Activated CD8-positive, alpha-beta memory T cell treated with anti-CD3 and anti-CD28 coated beads, Interleukin-2, amount 50 U/mL, for 1 hour (primary cell): ENCODE data around the gene SAXO2.
"Not testable (repeated sequence)": the region's sequence is repeated elsewhere in the genome, so short reads cannot be mapped to it uniquely, and the experiment has no call there.

Experiments used
- DNase-seq: peaks from one replicate; pipeline ENCODE4 v3.0.0-alpha.2; 2020; ENCODE audit errors: extremely low read depth

The SAXO2 gene

GRCh38 chr15:82313951-82314768 is 51.5 kb downstream of the SAXO2 start:
- DNase-seq = not testable (repeated sequence)

GRCh38 chr15:82314769-82315518 is 52.3 kb downstream of the SAXO2 start:
- DNase-seq = no peak

DNA sequence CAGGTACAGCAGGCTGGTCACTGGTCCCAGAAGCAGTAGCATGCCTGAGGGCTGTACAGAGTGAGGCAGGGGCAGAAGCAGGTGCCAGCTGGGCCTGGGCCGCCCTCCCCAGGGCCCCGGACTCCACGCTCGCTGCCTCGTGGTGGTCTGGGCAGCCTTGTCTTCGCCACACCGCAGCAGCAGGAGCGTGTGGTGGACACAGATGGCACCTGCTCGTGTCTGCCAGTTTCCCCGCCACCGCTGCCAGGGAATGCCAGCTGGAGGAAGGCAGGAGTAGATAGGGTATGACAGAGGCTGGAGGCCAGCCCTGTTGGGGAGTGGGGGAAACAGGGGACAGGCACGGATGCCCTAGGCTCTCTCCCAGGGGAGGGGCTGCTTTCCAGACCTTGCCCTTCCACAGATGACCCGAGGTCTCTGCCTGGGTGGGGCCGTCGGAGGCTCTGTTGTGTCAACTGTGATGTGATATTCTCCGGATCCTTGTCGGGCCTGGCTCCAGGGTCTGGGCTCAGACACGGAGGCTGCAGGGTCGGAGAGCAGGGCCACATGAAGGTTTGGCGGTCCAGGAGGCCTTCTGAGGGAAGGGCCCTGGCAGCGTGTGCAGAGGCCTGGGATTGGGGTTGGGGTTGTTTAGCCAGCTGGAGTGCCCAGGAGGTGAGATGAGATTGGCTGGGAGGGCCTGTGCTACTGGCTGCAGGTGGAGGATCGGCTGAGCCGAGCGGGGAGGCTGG is 53.1 kb downstream of the SAXO2 start:
- no peak for DNase-seq

GRCh38 chr15:82316247-82317090 is 53.9 kb downstream of the SAXO2 start:
- not testable (repeated sequence) for DNase-seq

- DNase-seq = no peak
Observed at GRCh38 chr15:82317091-82317489, 54.5 kb downstream of the SAXO2 start.

DNA sequence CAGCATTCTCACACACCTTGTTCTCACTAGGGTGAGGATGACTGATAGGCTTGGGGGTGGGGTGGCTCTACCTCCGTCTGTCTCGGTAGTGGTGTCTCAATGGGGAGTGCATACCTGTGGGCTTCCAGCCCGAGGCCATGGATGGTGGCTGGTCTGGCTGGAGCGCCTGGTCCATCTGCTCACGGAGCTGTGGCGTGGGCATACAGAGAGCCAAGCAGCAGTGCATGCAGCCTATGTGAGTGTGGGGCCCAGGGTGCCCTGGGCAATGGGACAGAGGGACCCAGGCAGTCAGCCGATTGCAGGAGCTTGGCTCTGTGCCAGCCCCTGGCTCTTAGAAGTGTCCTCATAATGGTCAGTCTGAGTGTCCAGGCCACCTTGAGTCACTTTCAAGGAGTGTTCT is 54.9 kb downstream of the SAXO2 start:
- not testable (repeated sequence) for DNase-seq

DNA sequence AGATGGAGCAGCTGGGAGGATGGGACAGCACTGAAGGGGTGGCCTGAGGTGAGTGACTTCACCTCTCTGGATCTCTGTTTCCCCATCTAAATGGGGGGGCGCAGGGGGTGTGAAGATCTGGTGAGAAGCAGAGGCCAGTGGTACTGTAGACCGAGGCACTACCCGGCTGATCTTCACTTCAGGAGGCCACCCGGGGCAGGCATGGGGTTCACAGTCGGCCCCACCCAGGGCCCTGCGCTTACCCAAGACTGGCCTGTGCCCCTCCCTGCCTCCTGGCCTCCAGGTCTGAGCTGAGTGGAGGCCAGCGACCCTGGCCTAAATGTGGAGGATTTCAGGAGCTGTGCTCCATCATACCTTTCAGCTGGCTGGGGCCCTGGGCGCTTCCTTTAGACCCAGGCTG is 55.7 kb downstream of the SAXO2 start:
- not testable (repeated sequence) for DNase-seq

- DNase-seq = not testable (repeated sequence)
Observed at GRCh38 chr15:82319522-82320278, 57.1 kb downstream of the SAXO2 start.

DNA sequence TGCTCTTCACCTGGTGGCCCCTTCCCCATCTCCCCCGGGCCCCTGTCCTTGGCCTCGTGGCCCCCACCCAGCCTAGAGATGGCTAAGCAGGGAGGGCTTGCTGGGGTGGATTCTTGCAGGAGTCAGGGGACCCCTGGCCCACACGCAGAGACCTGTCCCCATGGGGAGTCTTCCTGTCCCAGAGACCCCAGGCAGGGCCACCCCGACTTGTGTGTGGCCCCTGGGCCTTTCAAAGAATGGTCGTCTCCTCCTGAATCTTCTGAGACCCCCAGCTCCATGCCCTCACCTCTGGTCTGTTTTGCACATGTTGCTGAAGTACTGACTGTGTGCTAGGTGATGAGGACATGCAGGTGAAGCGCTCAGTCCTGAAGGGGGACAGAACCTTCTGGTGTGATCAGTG is 58.2 kb downstream of the SAXO2 start:
- not testable (repeated sequence) for DNase-seq

GRCh38 chr15:82322488-82322887 is 59.9 kb downstream of the SAXO2 start:
- DNase-seq = not testable (repeated sequence)

DNA sequence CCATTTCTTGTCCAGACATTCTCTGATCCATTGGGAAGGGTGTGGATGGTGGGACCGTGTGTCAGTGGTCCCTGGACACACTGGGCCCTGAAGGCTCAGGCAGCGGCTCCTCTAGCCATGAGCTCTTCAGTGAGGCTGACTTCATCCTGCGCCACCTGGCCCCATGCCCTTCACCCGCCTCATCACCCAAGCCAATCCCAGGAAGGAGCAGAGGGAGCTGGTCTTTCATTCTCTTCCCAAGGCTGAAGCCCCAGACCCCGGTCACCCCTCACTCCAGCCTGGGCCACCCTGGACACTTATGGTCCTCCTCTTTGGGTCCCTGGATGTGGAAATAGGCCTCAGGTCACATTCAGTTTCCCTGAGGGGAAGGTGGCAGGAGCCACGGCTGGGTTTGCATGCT is 62.2 kb downstream of the SAXO2 start:
- DNase-seq = not testable (repeated sequence)

DNA sequence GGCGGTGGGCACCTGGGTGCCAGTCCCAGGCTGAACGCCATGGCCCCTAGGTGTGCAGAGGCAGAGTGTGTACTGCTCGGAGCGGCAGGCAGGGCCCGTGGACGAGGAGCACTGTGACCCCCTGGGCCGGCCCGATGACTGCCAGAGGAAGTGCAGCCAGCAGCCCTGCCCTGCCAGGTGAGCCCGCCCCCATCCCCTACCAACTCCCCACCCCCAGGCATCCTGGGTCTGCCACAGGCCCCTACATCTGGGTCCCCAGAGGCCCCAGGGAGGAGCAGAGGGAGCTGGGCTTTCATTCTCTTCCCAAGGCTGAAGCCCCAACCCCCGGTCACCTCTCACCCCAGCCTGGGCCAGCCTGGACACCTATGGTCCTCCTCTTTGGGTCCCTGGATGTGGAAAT is 63.0 kb downstream of the SAXO2 start:
- not testable (repeated sequence) for DNase-seq

GRCh38 chr15:82326896-82327295 is 64.3 kb downstream of the SAXO2 start:
- DNase-seq = not testable (repeated sequence)

GRCh38 chr15:82327372-82327771 is 64.8 kb downstream of the SAXO2 start:
- DNase-seq = not testable (repeated sequence)

GRCh38 chr15:82329039-82329438 is 66.4 kb downstream of the SAXO2 start:
- DNase-seq = not testable (repeated sequence)

GRCh38 chr15:82330921-82331320 is 68.3 kb downstream of the SAXO2 start:
- DNase-seq = not testable (repeated sequence)

DNA sequence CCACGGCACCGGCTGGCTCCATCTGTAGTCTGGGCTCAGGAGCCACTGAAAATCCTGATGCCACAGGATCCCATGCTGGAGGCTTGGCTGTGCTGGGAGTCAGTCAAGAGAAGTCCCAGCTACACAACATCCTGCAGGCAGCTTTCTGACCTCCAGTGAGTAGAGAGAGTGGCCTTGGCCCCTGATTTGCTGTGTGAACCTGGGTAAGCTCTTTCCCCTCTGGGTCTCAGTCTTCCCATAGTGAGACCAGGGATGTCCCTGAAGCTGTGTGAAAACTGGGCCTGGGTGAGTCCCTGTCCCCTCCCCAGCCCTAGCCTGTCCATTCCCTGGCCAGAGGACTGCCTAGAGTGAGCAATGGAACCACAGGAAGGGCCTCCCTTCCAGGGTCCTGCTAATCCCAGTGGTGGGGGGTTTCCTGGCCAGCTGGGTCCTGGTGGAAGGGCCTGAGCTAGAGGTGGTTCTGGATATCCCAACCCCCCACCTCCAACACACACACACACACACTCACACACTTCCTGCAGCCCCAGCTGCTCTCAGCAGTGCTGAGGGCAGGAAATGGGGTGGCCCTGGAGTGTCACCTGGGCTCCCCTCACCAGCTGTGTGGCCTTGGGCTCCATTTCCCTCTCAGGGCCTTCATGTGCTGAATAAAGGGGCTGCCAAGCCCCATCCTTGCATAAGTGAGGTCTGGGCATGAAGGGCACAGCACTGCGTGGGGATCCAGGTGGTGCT is 69.1 kb downstream of the SAXO2 start:
- DNase-seq = not testable (repeated sequence)

GRCh38 chr15:82332711-82333602 is 70.3 kb downstream of the SAXO2 start:
- DNase-seq = not testable (repeated sequence)
